GM12891 (cell line): ENCODE measurements around the gene OR2Y1.

Experiments
- POLR2A ChIP-seq: IDR thresholded peaks from 2 replicates; pipeline ENCODE4 v1.6.1; 2011; ENCODE audit warnings: low read depth, low read length, control low read depth
- SPI1 ChIP-seq: IDR thresholded peaks from 2 replicates; pipeline ENCODE4 v1.6.1; 2011; ENCODE audit warnings: low read depth, low read length, control low read depth
- TAF1 ChIP-seq: IDR thresholded peaks from 2 replicates; pipeline ENCODE4 v1.6.1; 2011; ENCODE audit warnings: low read depth, low read length, control low read depth

- TF ChIP-seq TAF1 (no peak), POLR2A (no peak), SPI1 (no peak)
These were observed 50.1 kb downstream of the OR2Y1 start for GRCh38 chr5:180689775-180690174.
